ENCODE measurements around the gene ANAPC2. TPM values are rescaled to one million over a fixed set of nuclear protein-coding genes. Genes with fewer than 3 reads are reported as not detected.

ANAPC2 gene
- total RNA-seq, 2 donors from 2014 or later: 32.5 to 64.5 TPM

- intact Hi-C loops (cut with DNase I): loop anchor here (5.0 kb wide), 1 partner anchor 112 kb away; no protein-coding TSS in a partner anchor
- TF ChIP-seq CTCF (IDR thresholded peaks at IDR 0.05) (no peak), POLR2AphosphoS5 (IDR thresholded peaks at IDR 0.05) (no peak), POLR2A (IDR thresholded peaks at IDR 0.05) (no peak)
- no peak for DNase-seq (ENCODE audit: low spot score)
Measured at GRCh38 chr9:137228968-137229896, 40.9 kb upstream of the ANAPC2 start.

GRCh38 chr9:137228506-137228967, 40.2 kb upstream of the ANAPC2 start:
- Histone ChIP-seq H3K27me3 (replicated peaks; ENCODE audit: insufficient read depth) (peaks cover 4% of the 10 kb centered on the region), H3K36me3 (no peaks in the 10 kb centered on the region), H3K9me3 (no peaks in the 10 kb centered on the region), H3K4me3 (no peak overlapping the region), H3K27ac (no peak overlapping the region), H3K4me1 (replicated peaks) (peaks cover 4% of the 10 kb centered on the region)
- WGBS: 60% methylated on average over 21 of the region's 29 CpGs
- intact Hi-C loops (cut with DNase I): loop anchor here (5.0 kb wide), 1 partner anchor 111 kb away; no protein-coding TSS in a partner anchor
- DNase-seq (ENCODE audit: low spot score): no peak
- TF ChIP-seq CTCF (IDR thresholded peaks at IDR 0.05) (no peak), POLR2A (IDR thresholded peaks at IDR 0.05) (no peak), POLR2AphosphoS5 (IDR thresholded peaks at IDR 0.05) (no peak)

More at GRCh38 chr9:137228968-137229896, 40.9 kb upstream of the ANAPC2 start:
- no peak overlapping the region for H3K27ac ChIP-seq
- peaks cover 4% of the 10 kb centered on the region for H3K27me3 ChIP-seq (replicated peaks; ENCODE audit: insufficient read depth)
- peaks cover 4% of the 10 kb centered on the region for H3K4me1 ChIP-seq (replicated peaks)
- WGBS: 49% methylated on average over 21 of the region's 27 CpGs
- no peak overlapping the region for H3K4me3 ChIP-seq
- no peaks in the 10 kb centered on the region for H3K36me3 ChIP-seq
- no peaks in the 10 kb centered on the region for H3K9me3 ChIP-seq

GRCh38 chr9:137227853-137228505, 39.6 kb upstream of the ANAPC2 start:
- no peaks in the 10 kb centered on the region for H3K36me3 ChIP-seq
- H3K27ac ChIP-seq: no peak overlapping the region
- TF ChIP-seq CTCF (IDR thresholded peaks at IDR 0.05): no peak
- no peak for TF ChIP-seq POLR2AphosphoS5 (IDR thresholded peaks at IDR 0.05)
- no peak for TF ChIP-seq POLR2A (IDR thresholded peaks at IDR 0.05)
- intact Hi-C loops (cut with DNase I): loop anchor here (5.0 kb wide), 1 partner anchor 111 kb away; no protein-coding TSS in a partner anchor
- 37% methylated on average over 18 of the region's 18 CpGs for WGBS
- H3K4me3 ChIP-seq: no peak overlapping the region
- H3K27me3 ChIP-seq (replicated peaks; ENCODE audit: insufficient read depth): peaks cover 4% of the 10 kb centered on the region
- H3K9me3 ChIP-seq: no peaks in the 10 kb centered on the region
- peaks cover 4% of the 10 kb centered on the region for H3K4me1 ChIP-seq (replicated peaks)
- DNase-seq (ENCODE audit: low spot score): no peak

GRCh38 chr9:137227054-137227852, 38.9 kb upstream of the ANAPC2 start, which contains the start of gene RNF224:
RNF224 (plus strand) TSS chr9:137227502; CDS start chr9:137228336, 834 bp downstream.
- no peaks in the 10 kb centered on the region for H3K9me3 ChIP-seq
- no peak within 1 kb of the TSS for H3K4me3 ChIP-seq
- peaks cover 4% of the 10 kb centered on the region for H3K4me1 ChIP-seq (replicated peaks)
- 24% methylated on average over 23 of the region's 25 CpGs for WGBS
- peak within 1 kb of the TSS; percentile 66 to 79 for H3K27ac ChIP-seq
- H3K27me3 ChIP-seq (replicated peaks; ENCODE audit: insufficient read depth): peaks cover 4% of the 10 kb centered on the region
- no peaks in the 10 kb centered on the region for H3K36me3 ChIP-seq
- intact Hi-C loops (cut with DNase I): loop anchor here (5.0 kb wide), 1 partner anchor 110 kb away; no protein-coding TSS in a partner anchor
- TF ChIP-seq POLR2AphosphoS5 (IDR thresholded peaks at IDR 0.05) (no peak), CTCF (IDR thresholded peaks at IDR 0.05) (peak; percentile 57 to 98 (median 88))
- DNase-seq (ENCODE audit: low spot score): peak; percentile 79

Data from prostate gland (tissue), 2 donors.